CD4-positive, alpha-beta T cell treated with Interleukin-2 at 100 ng/mL for 4 hours (primary cell): ENCODE measurements around the gene OR1F1.
"Not testable (repeated sequence)": the region's sequence is repeated elsewhere in the genome, so short reads cannot be mapped to it uniquely, and the experiment has no call there.

Experiments used
- DNase-seq: peaks from one replicate; pipeline ENCODE4 v3.0.0-alpha.2; 2020; ENCODE audit warnings: low spot score

The OR1F1 gene

GRCh38 chr16:3173892-3174617 is 13.9 kb upstream of the OR1F1 start:
- DNase-seq = no peak

DNA sequence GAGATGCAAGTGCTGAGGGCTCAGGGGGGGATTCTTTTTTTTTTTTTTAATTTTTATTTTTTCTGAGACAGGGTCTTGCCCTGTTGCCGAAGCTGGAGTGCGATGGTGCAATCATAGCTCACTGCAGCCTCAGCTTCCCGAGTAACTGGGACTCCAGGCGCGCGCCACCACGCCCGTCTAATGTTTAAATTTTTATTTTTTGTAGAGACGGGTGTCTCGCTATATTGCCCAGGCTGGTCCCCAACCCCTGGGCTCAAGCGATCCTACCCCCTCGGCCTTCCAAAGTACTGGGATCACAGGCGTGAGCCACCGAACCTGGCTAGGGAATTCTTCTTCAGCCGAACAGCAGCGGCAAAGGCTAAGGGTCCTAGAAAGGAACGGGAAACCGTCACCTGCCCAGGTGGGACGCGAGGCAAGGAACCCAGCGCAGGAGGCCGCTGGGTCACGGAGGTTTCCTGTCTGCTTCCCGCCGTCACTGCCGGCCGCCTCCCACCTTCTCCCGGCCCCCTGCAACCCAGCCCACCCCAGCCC is 13.3 kb upstream of the OR1F1 start:
- no peak for DNase-seq

DNA sequence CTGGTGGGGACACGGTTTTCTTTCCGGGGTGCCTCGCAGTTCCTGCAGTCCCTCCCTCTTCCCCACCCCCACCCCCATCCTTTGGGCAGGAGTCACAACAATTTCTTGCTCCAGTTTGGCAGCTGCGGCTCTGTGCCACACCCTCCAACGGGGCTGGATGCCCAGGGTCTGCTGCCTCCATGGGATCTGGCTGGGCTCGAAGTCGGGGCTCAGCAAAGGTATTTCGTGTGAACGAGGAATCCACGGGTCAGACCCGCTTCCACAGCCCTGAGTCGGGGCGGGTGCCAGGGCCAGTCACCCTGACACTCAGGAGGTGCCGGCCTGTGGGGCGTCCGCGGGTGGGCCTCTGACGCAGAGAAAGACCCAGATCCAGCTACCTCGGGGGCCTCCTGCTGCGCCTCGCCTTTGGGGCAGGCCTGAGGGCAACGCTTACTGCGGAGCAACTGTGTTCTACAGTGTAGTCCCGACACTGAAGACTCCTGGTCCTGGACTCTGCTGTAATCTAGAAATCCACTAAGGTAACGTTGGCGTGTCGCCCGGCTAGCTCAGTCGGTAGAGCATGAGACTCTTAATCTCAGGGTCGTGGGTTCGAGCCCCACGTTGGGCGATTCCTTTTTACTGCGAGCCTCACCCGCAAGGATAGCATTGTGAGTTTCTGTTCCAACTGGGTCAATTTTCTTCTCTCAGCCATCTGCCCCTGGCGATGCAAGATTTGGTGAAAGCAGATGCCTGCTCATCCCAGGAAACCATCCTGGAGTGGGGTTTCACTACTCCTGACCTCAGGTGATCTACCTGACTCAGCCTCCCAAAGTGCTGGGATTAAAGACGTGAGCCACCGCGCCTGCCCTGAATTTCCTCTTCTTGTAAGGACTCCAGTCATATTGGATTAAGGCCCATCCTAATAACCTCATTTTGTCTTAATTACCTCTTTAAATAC is 12.6 kb upstream of the OR1F1 start:
- no peak for DNase-seq

DNA sequence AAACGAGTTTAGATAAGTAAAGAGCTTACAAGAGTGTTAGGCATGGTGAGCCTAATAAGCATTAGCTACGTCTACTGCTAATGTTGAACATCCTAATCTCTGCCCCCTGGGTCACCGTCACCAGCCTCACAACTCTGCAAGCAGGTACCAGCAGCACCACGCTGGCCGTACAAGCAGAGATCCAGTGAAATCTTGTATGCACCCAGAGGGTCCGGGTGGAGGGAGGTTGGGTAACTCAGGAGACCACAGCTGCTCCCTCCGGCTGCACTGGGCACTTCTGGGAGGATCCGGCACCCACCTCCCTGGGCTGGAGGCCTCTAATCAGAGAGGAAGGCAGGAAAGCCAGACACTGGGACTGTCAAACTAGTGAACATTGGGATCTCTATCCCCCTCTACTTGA is 8.4 kb upstream of the OR1F1 start:
- no peak for DNase-seq

- no peak for DNase-seq
Measured at GRCh38 chr16:3180445-3180878, 7.5 kb upstream of the OR1F1 start.

GRCh38 chr16:3182293-3182607 is 5.8 kb upstream of the OR1F1 start:
- DNase-seq = not testable (repeated sequence)

DNA sequence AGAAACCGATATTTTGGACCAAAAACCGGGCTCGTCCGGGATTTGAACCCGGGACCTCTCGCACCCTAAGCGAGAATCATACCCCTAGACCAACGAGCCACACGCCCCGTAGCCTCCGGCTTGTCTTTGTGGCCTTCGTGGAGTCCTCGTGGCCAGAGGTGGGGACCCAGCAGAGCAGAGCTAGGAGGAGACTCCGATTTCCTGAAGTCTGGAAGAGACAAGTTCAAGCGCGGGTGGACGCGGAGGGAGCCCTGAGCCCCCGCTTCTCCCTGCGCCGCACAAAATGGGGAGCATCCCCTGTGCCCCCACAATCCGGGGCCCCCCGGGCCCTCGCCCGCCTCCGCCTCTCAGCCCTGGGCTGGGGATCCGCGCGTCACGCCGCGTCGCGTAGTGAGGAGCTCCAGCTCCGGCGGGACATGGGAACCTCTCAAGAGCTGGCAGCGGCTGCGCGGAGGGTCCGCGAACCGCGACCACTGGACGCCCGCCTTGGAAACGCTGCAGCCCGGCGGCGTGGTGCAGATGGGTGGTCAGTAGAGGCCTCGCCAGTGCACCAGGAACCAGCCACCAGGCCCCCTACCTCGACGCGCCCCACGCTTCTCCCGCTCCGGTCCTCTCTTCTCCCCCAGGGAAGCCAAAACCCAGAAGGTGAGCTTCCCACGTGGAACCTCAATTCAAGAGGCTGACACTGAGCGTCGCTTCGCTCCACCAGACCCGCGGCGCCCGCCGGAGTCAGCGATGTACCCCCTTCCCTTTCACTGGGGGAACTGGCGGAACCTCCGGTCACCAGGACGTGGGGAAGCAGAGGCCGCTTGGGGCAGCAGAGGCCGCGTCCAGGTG is 5.2 kb upstream of the OR1F1 start:
- no peak for DNase-seq

DNA sequence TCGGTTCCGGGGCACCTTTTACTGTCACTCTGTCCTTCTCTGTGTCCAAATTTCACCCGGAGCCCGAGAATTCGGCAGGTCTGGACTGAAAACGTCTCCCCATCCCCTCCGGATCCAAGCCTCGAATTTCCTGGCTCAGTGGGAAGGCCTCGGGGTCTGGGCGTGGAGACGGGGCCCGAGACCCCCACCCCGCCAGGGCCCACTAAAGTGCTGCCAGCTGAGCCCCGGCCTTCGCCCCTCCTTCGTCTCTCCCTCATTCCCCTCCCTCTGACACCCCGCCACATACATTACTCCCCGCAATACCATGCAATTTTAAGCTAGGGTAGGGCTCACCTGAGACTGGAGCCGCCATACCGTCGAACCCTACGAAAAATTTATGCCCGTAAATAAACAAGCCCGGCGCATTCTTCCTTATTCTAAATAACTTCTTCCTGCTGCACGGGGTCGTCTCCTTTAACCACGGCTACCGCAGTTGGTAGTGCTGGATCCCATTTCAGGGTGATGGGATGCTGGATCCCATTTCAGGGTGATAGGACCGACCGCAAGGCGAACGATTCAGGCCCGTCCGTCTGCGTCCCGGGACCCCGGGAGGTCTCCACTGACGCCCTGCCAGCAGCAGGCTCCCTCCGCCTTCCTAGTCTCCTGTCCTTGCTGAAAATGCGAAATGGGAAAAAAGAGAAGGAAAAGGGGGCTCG is 4.4 kb upstream of the OR1F1 start:
- no peak for DNase-seq

DNA sequence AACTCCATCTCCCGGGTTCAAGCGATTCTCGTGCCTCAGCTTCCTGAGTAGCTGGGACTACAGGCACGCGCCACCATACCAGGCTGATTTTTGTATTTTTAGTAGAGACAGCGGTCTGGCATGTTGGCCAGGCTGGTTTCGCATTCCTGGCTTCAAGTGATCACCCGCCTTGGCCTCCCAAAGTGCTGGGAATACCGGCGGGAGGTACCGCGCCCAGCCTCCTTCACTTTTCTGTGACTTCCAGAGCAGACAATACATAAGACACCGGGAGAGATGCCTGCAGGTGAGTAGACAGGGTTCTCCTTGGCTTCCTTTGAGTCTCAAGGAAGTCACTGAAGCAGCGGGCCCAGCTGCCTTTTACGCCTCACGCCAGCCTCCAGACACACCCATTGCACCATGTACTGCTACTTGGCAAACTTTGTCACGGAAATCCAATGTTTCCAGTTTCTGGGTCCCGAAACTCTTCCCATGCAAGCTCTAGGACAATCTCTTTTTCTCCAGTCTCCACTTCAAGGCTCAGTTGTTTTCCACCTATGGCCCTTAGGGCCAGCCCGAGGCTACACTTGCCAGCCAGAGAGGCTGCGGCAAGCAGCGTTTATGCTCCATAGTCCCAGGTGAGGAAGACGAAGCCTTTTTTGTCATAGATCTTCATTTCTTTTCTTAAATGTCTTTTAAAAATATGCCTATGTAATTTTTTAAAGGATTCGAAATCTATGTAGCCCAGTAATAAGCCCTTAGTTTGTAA is 886 bp upstream of the OR1F1 start:
- no peak for DNase-seq

GRCh38 chr16:3188675-3188924 is 596 bp downstream of the OR1F1 start:
- no peak for DNase-seq

GRCh38 chr16:3188925-3189825 is 1.2 kb downstream of the OR1F1 start:
- no peak for DNase-seq

- no peak for DNase-seq
Measured at GRCh38 chr16:3189869-3190268, 1.9 kb downstream of the OR1F1 start.

GRCh38 chr16:3190949-3191353 is 2.9 kb downstream of the OR1F1 start:
- DNase-seq = no peak

DNA sequence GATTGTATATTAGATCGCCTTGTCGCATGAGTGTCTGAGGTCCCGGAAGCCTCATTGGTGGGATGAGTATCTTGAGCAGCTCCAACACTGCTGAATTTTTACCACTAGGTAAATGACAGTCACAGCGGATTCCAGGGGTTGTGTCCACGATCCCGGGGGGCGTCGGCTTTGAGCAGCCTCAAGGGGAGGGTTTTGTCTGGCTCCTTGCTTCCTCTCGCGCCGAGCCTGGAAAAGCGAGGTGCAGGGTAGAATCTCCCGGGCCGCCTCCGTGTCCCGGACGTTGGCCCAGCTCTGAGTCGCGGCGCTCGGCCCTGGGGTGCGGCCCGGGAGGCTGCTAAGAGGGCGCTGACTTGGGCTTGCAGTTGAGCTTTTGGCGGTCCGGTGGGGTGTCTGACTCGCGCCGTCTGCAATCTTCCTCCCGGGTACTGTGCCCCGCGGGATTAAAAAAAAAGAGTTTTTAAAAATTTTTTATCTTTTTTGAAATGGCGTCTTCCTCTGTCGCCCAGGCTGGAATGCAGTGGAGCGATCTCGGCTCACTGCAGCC is 4.5 kb downstream of the OR1F1 start:
- DNase-seq = no peak

DNA sequence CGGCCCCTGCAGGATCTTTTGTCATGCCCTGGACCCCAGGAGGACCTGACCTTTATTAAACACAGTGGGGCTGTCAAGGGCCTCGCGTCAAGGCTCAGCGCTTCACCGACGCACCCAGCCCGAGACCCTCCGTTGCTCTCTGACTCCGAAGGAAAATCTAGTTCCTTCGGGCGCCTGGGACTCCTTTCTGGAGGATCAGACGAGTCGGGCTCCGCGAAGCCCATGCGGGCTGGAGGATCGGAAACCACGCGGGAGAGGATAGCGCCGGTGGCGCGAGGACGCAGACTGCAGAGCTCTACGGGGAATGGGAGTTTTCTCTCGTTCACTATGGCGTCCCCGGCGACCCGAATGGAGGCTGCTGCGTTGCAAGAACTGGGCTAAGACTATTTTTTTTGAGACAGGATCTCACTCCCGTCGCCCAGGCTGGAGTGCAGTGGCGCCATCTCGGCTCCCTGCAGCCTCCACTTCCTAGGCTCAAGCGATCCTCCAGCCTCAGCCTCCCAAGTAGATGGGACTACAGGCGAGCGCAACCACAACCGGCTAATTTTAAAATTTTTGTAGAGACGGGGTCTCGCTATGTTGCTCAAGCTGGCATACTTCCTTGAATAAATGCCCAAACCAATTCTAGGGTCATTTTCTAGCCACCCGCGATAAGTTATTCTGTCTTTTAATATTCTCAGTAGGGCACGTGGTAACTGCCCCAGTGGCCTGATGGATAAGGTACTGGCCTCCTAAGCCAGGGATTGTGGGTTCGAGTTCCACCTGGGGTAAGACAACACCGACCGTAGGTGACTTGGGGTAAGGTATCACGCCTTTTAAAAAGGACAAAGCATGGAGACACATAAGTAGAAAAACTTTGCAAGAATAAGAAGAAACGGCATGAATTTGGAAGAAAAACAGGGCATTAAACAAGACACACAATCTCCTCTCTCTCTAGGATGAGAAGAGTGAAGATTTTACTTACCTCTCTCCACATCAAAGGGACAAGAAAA is 5.5 kb downstream of the OR1F1 start:
- no peak for DNase-seq

GRCh38 chr16:3194792-3195191 is 6.8 kb downstream of the OR1F1 start:
- no peak for DNase-seq

DNA sequence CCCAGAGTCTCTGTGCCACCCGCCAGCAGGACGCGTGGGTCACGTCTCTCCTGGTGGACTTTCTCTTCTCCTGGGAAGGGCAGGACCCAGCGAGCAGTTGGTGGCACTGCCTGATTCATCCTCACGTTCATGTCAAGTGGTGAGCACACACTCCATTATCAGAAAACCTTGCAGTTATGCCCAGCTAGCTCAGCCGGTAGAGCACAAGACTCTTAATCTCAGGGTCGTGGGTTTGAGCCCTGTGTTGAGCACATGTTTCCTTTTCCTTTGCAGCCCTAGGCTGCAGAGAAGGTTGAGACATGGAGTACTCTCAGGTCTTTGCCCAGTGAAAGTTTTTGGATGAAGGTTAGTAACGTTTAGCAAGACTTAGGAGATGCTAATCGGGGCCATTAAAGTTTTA is 8.0 kb downstream of the OR1F1 start:
- DNase-seq = no peak

GRCh38 chr16:3197694-3198333 is 9.8 kb downstream of the OR1F1 start:
- not testable (repeated sequence) for DNase-seq
